Measurements from ENCODE around the gene WNT3A.

Gene WNT3A

GRCh38 chr1:228048120-228048519, 41.3 kb downstream of the WNT3A start:
- Histone ChIP-seq H3K9me3 (ENCODE audit: insufficient read depth, low read depth, low read length) (no peaks in the 10 kb centered on the region), H3K9ac (ENCODE audit: low read depth, low read length) (no peak overlapping the region), H3K27ac (ENCODE audit: low read depth, low read length) (no peak overlapping the region), H3K4me1 (ENCODE audit: insufficient read depth, low read length) (no peaks in the 10 kb centered on the region), H3K4me3 (ENCODE audit: low read length) (no peak overlapping the region), H3K36me3 (ENCODE audit: insufficient read depth, low read length) (no peaks in the 10 kb centered on the region), H3K27me3 (ENCODE audit: insufficient read depth, low read length) (peaks cover 49% of the 10 kb centered on the region)
- WGBS = 91% methylated on average over 4 of the region's 5 CpGs

DNA sequence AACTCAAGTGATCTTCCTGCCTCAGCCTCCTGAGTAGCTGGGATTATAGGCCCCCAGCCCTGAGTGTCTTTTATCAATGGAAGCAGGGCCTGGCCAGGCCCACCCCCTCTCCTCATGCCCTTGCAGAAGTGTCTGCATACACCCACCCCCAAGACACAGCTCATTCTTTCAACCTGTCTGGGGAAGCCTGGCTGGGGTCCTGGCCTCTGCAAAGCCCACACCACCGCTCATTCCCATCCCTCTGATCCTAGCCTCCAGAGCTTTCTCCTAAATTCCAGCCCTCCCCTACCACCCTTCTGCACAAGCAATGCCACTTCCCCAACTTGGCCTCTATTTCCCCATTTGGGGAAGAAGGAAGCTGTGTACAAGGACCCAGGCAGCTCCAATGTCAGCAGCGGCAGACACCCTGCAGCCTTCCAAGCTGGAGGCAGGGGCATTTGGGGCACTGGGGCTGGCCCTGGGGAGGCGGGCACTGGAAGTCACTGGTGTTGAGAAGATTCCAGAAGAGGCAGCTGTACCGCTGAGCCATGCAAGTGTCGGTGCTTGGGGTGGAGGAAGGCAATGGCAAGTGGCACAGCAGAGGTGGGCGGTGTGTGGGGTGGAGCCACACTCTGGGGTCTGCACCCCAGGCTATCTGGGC, 42.0 kb downstream of the WNT3A start:
- Histone ChIP-seq H3K27me3 (ENCODE audit: insufficient read depth, low read length) (peaks cover 49% of the 10 kb centered on the region), H3K9ac (ENCODE audit: low read depth, low read length) (no peak overlapping the region)
- WGBS = 91% methylated on average over 6 of the region's 6 CpGs

DNA sequence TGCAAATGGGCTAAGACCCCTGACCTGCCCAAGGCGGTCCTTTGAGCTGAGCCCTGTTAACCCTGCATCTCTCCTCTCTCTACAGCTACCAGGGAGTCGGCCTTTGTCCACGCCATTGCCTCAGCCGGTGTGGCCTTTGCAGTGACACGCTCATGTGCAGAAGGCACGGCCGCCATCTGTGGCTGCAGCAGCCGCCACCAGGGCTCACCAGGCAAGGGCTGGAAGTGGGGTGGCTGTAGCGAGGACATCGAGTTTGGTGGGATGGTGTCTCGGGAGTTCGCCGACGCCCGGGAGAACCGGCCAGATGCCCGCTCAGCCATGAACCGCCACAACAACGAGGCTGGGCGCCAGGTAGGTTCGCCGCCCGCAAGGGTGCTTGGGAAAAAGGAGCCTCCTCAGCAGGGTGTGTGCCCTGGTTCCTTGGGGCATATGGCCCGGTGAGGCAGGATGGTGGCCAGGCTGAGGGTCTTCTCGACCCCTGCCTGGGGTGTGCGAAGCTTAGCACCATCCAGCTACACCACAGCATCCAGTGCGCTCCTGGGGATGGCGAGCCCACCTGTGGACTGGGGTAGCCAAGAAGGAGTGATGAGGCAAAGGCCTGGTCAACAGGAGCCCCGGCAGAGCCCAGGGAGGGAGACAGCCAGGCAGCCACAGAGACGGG, 43.9 kb downstream of the WNT3A start:
- H3K27ac ChIP-seq (ENCODE audit: low read depth, low read length) = no peak overlapping the region
- H3K9ac ChIP-seq (ENCODE audit: low read depth, low read length) = no peak overlapping the region
- H3K27me3 ChIP-seq (ENCODE audit: insufficient read depth, low read length) = peaks cover 49% of the 10 kb centered on the region
- no peak overlapping the region for H3K4me3 ChIP-seq (ENCODE audit: low read length)
- H3K36me3 ChIP-seq (ENCODE audit: insufficient read depth, low read length) = no peaks in the 10 kb centered on the region
- H3K9me3 ChIP-seq (ENCODE audit: insufficient read depth, low read depth, low read length) = no peaks in the 10 kb centered on the region
- H3K4me1 ChIP-seq (ENCODE audit: insufficient read depth, low read length) = no peaks in the 10 kb centered on the region
- 94% methylated on average over 30 of the region's 30 CpGs for WGBS

More for the DNA sequence above, 42.0 kb downstream of the WNT3A start:
- H3K4me3 ChIP-seq (ENCODE audit: low read length) = no peak overlapping the region
- H3K27ac ChIP-seq (ENCODE audit: low read depth, low read length) = no peak overlapping the region
- H3K36me3 ChIP-seq (ENCODE audit: insufficient read depth, low read length) = no peaks in the 10 kb centered on the region
- no peaks in the 10 kb centered on the region for H3K9me3 ChIP-seq (ENCODE audit: insufficient read depth, low read depth, low read length)
- H3K4me1 ChIP-seq (ENCODE audit: insufficient read depth, low read length) = no peaks in the 10 kb centered on the region

DNA sequence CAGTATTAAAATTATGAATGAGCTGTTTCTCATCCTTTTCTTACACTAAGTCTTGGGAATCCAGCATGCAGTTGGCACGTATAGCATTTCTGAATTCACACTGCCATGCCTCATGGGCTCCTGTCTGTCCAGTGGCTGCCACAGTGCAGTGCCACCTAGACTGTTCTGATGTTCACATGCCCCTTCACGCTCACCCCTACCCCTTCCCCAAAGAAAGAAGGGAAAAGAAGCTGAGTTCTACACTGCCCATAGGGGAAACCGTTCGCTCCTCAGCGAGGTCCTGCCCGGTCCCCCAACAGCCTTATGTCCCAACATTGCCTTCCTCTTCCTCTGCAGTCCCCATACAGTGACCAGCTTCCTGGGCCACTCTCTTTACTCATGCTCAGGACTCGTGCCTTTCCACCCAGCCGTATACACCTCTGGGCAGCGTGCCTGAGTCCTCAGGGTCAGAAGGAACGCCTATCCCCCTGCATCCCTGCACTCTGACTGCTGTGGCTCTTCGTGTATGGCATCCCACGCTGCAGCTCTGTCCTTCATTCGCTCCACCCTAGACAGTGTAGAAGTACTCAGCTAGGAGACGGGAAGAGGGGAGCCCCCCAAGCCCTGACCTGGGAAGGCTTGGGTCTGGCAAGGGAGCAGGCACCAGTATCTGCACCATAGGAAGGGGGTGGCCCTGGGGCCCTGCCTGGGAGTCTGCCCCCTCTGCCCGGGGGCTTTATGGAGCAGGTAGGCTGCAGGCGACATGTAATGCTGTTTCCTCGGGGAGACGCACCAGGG, 51.6 kb downstream of the WNT3A start:
- H3K36me3 ChIP-seq (ENCODE audit: insufficient read depth, low read length) = no peaks in the 10 kb centered on the region
- 81% methylated on average over 18 of the region's 18 CpGs for WGBS
- H3K27ac ChIP-seq (ENCODE audit: low read depth, low read length) = no peak overlapping the region
- H3K9ac ChIP-seq (ENCODE audit: low read depth, low read length) = no peak overlapping the region
- H3K4me3 ChIP-seq (ENCODE audit: low read length) = peak overlapping the region; percentile 63; the same call in 1 of the 2 replicates
- H3K4me1 ChIP-seq (ENCODE audit: insufficient read depth, low read length) = no peaks in the 10 kb centered on the region
- no peaks in the 10 kb centered on the region for H3K9me3 ChIP-seq (ENCODE audit: insufficient read depth, low read depth, low read length)
- peaks cover 90% of the 10 kb centered on the region for H3K27me3 ChIP-seq (ENCODE audit: insufficient read depth, low read length)

DNA sequence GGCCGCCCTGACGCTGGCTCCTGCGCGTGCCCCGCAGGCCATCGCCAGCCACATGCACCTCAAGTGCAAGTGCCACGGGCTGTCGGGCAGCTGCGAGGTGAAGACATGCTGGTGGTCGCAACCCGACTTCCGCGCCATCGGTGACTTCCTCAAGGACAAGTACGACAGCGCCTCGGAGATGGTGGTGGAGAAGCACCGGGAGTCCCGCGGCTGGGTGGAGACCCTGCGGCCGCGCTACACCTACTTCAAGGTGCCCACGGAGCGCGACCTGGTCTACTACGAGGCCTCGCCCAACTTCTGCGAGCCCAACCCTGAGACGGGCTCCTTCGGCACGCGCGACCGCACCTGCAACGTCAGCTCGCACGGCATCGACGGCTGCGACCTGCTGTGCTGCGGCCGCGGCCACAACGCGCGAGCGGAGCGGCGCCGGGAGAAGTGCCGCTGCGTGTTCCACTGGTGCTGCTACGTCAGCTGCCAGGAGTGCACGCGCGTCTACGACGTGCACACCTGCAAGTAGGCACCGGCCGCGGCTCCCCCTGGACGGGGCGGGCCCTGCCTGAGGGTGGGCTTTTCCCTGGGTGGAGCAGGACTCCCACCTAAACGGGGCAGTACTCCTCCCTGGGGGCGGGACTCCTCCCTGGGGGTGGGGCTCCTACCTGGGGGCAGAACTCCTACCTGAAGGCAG, 52.3 kb downstream of the WNT3A start:
- peaks cover 91% of the 10 kb centered on the region for H3K27me3 ChIP-seq (ENCODE audit: insufficient read depth, low read length)
- H3K9me3 ChIP-seq (ENCODE audit: insufficient read depth, low read depth, low read length) = no peaks in the 10 kb centered on the region
- H3K9ac ChIP-seq (ENCODE audit: low read depth, low read length) = no peak overlapping the region
- H3K4me1 ChIP-seq (ENCODE audit: insufficient read depth, low read length) = no peaks in the 10 kb centered on the region
- 64% methylated on average over 66 of the region's 66 CpGs for WGBS
- H3K4me3 ChIP-seq (ENCODE audit: low read length) = peak overlapping the region; percentile 63
- H3K27ac ChIP-seq (ENCODE audit: low read depth, low read length) = no peak overlapping the region
- no peaks in the 10 kb centered on the region for H3K36me3 ChIP-seq (ENCODE audit: insufficient read depth, low read length)

DNA sequence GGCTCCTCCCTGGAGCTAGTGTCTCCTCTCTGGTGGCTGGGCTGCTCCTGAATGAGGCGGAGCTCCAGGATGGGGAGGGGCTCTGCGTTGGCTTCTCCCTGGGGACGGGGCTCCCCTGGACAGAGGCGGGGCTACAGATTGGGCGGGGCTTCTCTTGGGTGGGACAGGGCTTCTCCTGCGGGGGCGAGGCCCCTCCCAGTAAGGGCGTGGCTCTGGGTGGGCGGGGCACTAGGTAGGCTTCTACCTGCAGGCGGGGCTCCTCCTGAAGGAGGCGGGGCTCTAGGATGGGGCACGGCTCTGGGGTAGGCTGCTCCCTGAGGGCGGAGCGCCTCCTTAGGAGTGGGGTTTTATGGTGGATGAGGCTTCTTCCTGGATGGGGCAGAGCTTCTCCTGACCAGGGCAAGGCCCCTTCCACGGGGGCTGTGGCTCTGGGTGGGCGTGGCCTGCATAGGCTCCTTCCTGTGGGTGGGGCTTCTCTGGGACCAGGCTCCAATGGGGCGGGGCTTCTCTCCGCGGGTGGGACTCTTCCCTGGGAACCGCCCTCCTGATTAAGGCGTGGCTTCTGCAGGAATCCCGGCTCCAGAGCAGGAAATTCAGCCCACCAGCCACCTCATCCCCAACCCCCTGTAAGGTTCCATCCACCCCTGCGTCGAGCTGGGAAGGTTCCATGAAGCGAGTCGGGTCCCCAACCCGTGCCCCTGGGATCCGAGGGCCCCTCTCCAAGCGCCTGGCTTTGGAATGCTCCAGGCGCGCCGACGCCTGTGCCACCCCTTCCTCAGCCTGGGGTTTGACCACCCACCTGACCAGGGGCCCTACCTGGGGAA, 53.0 kb downstream of the WNT3A start:
- 48% methylated on average over 33 of the region's 33 CpGs for WGBS
- Histone ChIP-seq H3K9me3 (ENCODE audit: insufficient read depth, low read depth, low read length) (no peaks in the 10 kb centered on the region), H3K9ac (ENCODE audit: low read depth, low read length) (peak overlapping the region; percentile 22; the same call in 1 of the 2 replicates), H3K4me1 (ENCODE audit: insufficient read depth, low read length) (no peaks in the 10 kb centered on the region), H3K36me3 (ENCODE audit: insufficient read depth, low read length) (no peaks in the 10 kb centered on the region), H3K27ac (ENCODE audit: low read depth, low read length) (no peak overlapping the region), H3K27me3 (ENCODE audit: insufficient read depth, low read length) (peaks cover 94% of the 10 kb centered on the region), H3K4me3 (ENCODE audit: low read length) (peak overlapping the region; percentile 63)

DNA sequence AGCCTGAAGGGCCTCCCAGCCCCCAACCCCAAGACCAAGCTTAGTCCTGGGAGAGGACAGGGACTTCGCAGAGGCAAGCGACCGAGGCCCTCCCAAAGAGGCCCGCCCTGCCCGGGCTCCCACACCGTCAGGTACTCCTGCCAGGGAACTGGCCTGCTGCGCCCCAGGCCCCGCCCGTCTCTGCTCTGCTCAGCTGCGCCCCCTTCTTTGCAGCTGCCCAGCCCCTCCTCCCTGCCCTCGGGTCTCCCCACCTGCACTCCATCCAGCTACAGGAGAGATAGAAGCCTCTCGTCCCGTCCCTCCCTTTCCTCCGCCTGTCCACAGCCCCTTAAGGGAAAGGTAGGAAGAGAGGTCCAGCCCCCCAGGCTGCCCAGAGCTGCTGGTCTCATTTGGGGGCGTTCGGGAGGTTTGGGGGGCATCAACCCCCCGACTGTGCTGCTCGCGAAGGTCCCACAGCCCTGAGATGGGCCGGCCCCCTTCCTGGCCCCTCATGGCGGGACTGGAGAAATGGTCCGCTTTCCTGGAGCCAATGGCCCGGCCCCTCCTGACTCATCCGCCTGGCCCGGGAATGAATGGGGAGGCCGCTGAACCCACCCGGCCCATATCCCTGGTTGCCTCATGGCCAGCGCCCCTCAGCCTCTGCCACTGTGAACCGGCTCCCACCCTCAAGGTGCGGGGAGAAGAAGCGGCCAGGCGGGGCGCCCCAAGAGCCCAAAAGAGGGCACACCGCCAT, 53.8 kb downstream of the WNT3A start:
- Histone ChIP-seq H3K27ac (ENCODE audit: low read depth, low read length) (no peak overlapping the region), H3K27me3 (ENCODE audit: insufficient read depth, low read length) (peaks cover 97% of the 10 kb centered on the region), H3K9me3 (ENCODE audit: insufficient read depth, low read depth, low read length) (no peaks in the 10 kb centered on the region), H3K4me3 (ENCODE audit: low read length) (peak overlapping the region; percentile 63), H3K9ac (ENCODE audit: low read depth, low read length) (peak overlapping the region; percentile 22; the same call in 1 of the 2 replicates), H3K36me3 (ENCODE audit: insufficient read depth, low read length) (no peaks in the 10 kb centered on the region), H3K4me1 (ENCODE audit: insufficient read depth, low read length) (no peaks in the 10 kb centered on the region)
- WGBS = 52% methylated on average over 34 of the region's 34 CpGs

DNA sequence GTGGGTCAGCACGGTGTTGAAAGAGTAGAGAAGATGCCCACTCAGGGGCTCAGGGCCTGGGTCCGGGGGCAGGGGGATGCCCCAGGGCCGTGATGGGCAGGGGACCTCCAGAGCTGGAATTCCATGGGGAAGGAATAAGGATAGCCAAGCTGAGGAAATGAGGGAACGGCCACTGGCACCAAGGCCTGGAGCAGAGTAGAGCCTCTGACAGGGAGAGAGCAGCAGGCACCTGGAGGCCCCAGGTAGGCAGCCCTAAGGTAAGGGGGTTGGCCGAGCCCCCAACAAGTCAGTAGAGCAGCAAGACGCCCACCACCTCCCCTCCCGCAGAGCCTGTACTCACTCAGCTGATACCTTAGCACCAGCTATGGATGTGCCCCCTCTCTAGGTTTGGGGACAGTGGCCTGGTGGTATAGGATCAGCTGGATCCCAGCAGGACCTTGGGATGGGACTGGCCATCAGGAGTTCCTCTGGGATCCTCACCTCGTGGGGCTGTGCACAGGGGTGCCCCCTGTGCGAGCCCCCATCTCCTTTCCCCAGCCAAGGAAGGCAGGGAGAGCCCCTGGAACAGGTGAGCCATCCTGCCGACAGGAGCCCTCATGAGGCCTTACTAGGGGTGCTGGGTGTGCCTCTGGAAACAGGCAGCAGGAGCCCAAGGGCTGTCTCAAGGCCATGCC, 54.8 kb downstream of the WNT3A start:
- Histone ChIP-seq H3K9ac (ENCODE audit: low read depth, low read length) (no peak overlapping the region), H3K36me3 (ENCODE audit: insufficient read depth, low read length) (no peaks in the 10 kb centered on the region), H3K4me3 (ENCODE audit: low read length) (no peak overlapping the region), H3K9me3 (ENCODE audit: insufficient read depth, low read depth, low read length) (no peaks in the 10 kb centered on the region), H3K4me1 (ENCODE audit: insufficient read depth, low read length) (no peaks in the 10 kb centered on the region), H3K27me3 (ENCODE audit: insufficient read depth, low read length) (peaks cover 96% of the 10 kb centered on the region), H3K27ac (ENCODE audit: low read depth, low read length) (no peak overlapping the region)
- 87% methylated on average over 10 of the region's 10 CpGs for WGBS

DNA sequence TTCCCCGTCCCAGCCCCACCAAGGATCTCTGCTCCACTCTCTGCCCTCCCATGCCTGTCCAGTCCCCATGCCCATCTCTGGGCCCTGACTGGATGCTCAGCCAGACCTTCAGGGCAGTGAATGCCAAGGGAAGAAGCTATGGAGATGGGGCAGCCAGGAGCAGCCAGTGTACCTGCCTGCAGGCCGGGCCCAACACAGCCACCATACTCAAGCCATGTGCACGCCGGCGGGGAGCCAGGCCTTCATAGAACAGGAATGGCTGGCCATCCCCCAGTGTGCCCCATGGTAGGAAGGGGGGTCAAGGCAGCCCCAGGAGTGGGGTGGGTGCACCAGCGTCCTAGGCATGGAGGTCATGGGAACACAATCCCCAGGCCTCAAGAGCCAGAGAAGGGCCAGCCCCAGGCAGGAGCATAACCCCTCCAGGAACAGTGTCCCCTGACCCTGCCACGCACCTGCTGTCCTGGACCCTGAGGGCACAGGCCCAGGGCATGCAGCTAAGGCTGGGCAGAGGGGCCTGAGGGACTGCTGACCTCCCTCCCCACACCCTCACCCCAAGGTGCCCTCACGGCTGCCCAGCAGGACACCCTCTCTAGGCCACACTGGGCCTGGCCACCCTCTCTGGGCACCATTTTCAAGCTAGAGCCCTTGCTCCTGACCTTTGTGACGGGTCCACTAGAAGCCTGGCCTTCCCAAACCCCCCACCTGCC, 55.4 kb downstream of the WNT3A start:
- H3K36me3 ChIP-seq (ENCODE audit: insufficient read depth, low read length) = no peaks in the 10 kb centered on the region
- no peak overlapping the region for H3K4me3 ChIP-seq (ENCODE audit: low read length)
- H3K27me3 ChIP-seq (ENCODE audit: insufficient read depth, low read length) = peaks cover 96% of the 10 kb centered on the region
- H3K27ac ChIP-seq (ENCODE audit: low read depth, low read length) = no peak overlapping the region
- no peaks in the 10 kb centered on the region for H3K9me3 ChIP-seq (ENCODE audit: insufficient read depth, low read depth, low read length)
- no peak overlapping the region for H3K9ac ChIP-seq (ENCODE audit: low read depth, low read length)
- 89% methylated on average over 9 of the region's 9 CpGs for WGBS
- H3K4me1 ChIP-seq (ENCODE audit: insufficient read depth, low read length) = no peaks in the 10 kb centered on the region

Data from HUES64 (cell line).